ACC112 (cell line): Measurements from ENCODE around the gene HPS3.
"Not testable (repeated sequence)": the region's sequence is repeated elsewhere in the genome, so short reads cannot be mapped to it uniquely, and the experiment has no call there.

ENCODE experiments used
- H2AFZ ChIP-seq: fragments of 200-600 bp; sonication (generic); one replicate; pipeline ENCODE4 v1.6.0; 2017; ENCODE audit warnings: antibody characterized with exemption, low read length; ENCODE audit not compliant: unreplicated experiment
- H3K27ac ChIP-seq: fragments of 200-600 bp; sonication (generic); 2 replicates; pipeline ENCODE4 v1.5.1; 2014; ENCODE audit warnings: low read depth, mild to moderate bottlenecking, antibody characterized with exemption, low read length, moderate library complexity
- H3K27me3 ChIP-seq: fragments of 200-600 bp; sonication (generic); 2 replicates; pipeline ENCODE4 v1.6.1; 2014; ENCODE audit warnings: mild to moderate bottlenecking, antibody characterized with exemption, low read length, moderate library complexity, mixed read lengths; ENCODE audit not compliant: insufficient read depth
- H3K36me3 ChIP-seq: fragments of 200-600 bp; sonication (generic); 2 replicates; pipeline ENCODE4 v1.6.1; 2016; ENCODE audit warnings: mild to moderate bottlenecking, antibody characterized with exemption, low read length, moderate library complexity, mixed read lengths; ENCODE audit not compliant: insufficient read depth
- H3K4me1 ChIP-seq: fragments of 200-600 bp; sonication (generic); one replicate; pipeline ENCODE4 v1.6.1; 2016; ENCODE audit warnings: low read length, mixed read lengths; ENCODE audit not compliant: insufficient read depth, unreplicated experiment, control insufficient read depth
- H3K4me3 ChIP-seq: fragments of 200-600 bp; sonication (generic); 2 replicates; pipeline ENCODE4 v1.5.1; 2014; ENCODE audit warnings: mild to moderate bottlenecking, low read depth, low read length
- H3K79me2 ChIP-seq: fragments of 200-600 bp; sonication (generic); one replicate; pipeline ENCODE4 v1.6.0; 2016; ENCODE audit warnings: low read length; ENCODE audit not compliant: control insufficient read depth, unreplicated experiment, insufficient read depth

HPS3 gene

DNA sequence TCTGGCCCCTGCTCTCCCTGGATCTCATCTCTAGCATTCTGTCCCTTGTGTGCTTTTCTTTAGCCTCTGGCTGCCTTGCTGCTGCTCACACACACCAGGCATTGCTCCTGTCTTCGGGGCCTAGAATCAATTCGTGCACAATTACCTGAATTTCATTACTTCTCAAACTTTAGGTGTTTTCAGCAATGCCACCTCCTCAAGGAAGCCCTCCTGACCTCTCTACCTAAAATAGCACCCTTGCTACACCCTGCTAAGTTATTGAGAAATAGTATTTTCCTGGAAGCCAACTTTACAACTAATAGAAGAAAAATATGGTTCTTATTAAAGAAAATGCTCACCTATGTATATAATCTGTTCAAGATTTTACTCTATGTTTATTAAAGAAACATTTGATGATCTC lies 51.7 kb downstream of the HPS3 start:
- H3K36me3 ChIP-seq, result peaks cover 20% of the 10 kb centered on the region
- H3K4me3 ChIP-seq, result no peak overlapping the region
- peak overlapping the region; percentile 88; the same call in 1 of the 2 replicates for H3K27ac ChIP-seq
- no peaks in the 10 kb centered on the region for H3K79me2 ChIP-seq
- peaks cover 34% of the 10 kb centered on the region for H3K4me1 ChIP-seq
- H3K27me3 ChIP-seq, result no peaks in the 10 kb centered on the region
- no peak overlapping the region for H2AFZ ChIP-seq

- Histone ChIP-seq H3K79me2 (no peaks in the 10 kb centered on the region), H3K27ac (no peak overlapping the region), H2AFZ (no peak overlapping the region), H3K4me1 (peaks cover 4% of the 10 kb centered on the region), H3K4me3 (no peak overlapping the region), H3K36me3 (no peaks in the 10 kb centered on the region), H3K27me3 (no peaks in the 10 kb centered on the region)
Observed at GRCh38 chr3:149186219-149186618, 56.8 kb downstream of the HPS3 start.

DNA sequence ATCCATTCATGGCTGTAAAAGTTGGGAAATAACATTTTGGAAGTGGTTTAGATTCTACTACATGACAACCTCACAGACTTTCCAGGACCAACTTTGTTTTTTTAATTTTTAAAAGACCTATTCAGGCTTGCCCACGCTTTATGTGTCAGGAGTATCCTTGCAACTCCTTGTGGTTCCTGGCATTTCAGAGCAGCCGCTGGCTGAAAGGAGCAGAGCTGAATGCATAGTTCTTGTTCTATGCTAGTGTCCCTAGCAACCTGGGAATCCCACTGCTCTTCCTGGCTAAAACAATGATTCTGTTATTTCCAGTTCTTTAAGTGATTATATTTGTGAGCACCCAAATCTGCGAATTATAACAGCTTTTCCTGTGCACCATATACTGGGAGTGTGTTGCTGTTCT lies 57.3 kb downstream of the HPS3 start:
- H3K79me2 ChIP-seq, result no peaks in the 10 kb centered on the region
- H3K27me3 ChIP-seq, result no peaks in the 10 kb centered on the region
- H3K4me1 ChIP-seq, result no peaks in the 10 kb centered on the region
- H3K4me3 ChIP-seq, result no peak overlapping the region
- H3K36me3 ChIP-seq, result no peaks in the 10 kb centered on the region
- no peak overlapping the region for H3K27ac ChIP-seq
- no peak overlapping the region for H2AFZ ChIP-seq

DNA sequence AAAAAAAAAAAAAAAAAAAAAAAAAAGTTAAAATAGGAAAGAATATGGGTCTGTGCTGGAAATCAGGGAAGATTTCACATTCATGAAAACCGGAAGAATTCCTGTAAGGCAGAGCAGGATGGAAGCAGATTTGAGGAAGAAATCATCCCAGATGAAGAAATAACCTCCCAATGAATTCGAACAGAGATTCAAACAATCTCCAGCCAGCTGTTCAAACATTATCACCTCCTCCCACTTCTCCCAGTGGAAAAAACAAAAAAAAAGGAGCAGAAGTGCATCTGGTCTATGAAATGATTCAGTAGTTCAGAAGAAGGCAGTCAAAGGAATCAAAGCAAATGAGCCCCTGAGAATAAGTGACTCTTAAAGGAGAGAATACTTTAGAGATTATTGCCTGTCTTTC lies 59.1 kb downstream of the HPS3 start:
- Histone ChIP-seq H3K36me3 (no peaks in the 10 kb centered on the region), H3K4me1 (no peaks in the 10 kb centered on the region), H3K79me2 (no peaks in the 10 kb centered on the region), H3K4me3 (no peak overlapping the region), H3K27ac (no peak overlapping the region), H3K27me3 (no peaks in the 10 kb centered on the region), H2AFZ (peak overlapping the region; percentile 58)

DNA sequence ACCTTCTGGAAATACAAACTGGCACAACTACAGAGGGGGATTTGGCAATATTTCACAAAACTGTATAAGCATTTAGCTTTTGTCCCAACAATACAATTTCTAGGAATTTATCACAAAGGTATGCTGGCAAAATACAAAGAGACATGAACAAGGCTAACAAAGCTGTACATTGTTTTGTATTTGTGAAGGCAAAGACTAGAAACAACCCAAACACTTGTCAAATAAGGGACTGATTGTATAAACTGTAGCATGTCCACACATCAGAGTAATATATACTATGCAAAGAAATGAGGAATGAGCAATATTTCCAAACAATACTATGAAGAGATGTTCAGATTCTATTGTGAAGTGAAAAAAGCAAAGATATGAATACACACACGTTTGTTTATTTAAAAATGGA lies 65.8 kb downstream of the HPS3 start:
- no peaks in the 10 kb centered on the region for H3K4me1 ChIP-seq
- no peak overlapping the region for H2AFZ ChIP-seq
- no peaks in the 10 kb centered on the region for H3K36me3 ChIP-seq
- H3K27me3 ChIP-seq, result no peaks in the 10 kb centered on the region
- H3K4me3 ChIP-seq, result no peak overlapping the region
- no peak overlapping the region for H3K27ac ChIP-seq
- no peaks in the 10 kb centered on the region for H3K79me2 ChIP-seq

GRCh38 chr3:149196805-149197592 lies 67.6 kb downstream of the HPS3 start:
- not testable (repeated sequence) for H3K36me3 ChIP-seq, H3K27me3 ChIP-seq, H3K27ac ChIP-seq, H2AFZ ChIP-seq, H3K79me2 ChIP-seq, H3K4me1 ChIP-seq
- H3K4me3 ChIP-seq, result 0 out of 2 replicates have a peak overlapping the region, but pooled peaks have one; percentile 19

DNA sequence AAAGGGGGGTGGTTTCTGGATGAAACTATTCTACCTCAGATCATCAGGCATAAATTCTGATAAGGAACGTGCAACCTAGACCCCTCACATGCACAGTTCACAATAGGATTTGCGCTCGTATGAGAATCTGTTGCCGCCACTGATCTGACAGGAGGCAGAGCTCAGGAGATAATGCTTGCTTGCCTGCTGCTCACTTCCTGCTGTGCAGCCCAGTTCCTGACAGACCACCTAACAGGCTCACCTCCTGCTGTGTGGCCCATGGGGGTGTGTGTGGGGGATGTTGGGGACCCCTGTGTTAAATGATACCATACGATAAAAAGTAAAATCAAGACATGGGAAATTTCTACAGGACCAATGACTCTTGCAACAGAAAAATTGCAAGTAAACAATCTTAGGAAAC lies 68.2 kb downstream of the HPS3 start:
- Histone ChIP-seq H3K27me3 (no peaks in the 10 kb centered on the region), H3K4me3 (peak overlapping the region; percentile 19; the same call in 1 of the 2 replicates), H3K27ac (no peak overlapping the region), H2AFZ (no peak overlapping the region), H3K79me2 (no peaks in the 10 kb centered on the region), H3K36me3 (no peaks in the 10 kb centered on the region), H3K4me1 (no peaks in the 10 kb centered on the region)

- no peak overlapping the region for H2AFZ ChIP-seq
- no peaks in the 10 kb centered on the region for H3K36me3 ChIP-seq
- no peaks in the 10 kb centered on the region for H3K4me1 ChIP-seq
- no peaks in the 10 kb centered on the region for H3K27me3 ChIP-seq
- H3K79me2 ChIP-seq, result no peaks in the 10 kb centered on the region
- no peak overlapping the region for H3K4me3 ChIP-seq
- H3K27ac ChIP-seq, result no peak overlapping the region
Observed at GRCh38 chr3:149198611-149199010, 69.2 kb downstream of the HPS3 start.

DNA sequence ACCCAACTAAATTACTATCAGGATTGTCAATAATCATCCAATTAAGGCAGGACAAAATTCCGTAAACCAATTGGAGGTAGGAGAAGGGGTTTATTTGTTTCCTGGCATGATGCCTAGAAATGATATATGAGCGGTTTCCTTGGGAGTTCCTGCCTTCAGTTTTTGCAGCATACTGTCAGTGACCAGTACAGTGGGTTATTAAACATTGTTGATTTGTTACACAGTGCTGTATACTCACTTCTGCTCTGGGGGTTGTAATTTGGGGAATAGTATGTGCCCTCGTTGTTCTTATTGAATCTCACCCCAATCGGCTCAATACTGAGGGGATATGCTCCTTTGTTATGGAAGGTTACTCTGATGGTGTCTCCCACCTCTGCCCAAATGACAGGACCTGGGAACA lies 70.0 kb downstream of the HPS3 start:
- H2AFZ ChIP-seq, result no peak overlapping the region
- H3K27ac ChIP-seq, result no peak overlapping the region
- H3K36me3 ChIP-seq, result no peaks in the 10 kb centered on the region
- H3K27me3 ChIP-seq, result no peaks in the 10 kb centered on the region
- no peak overlapping the region for H3K4me3 ChIP-seq
- H3K79me2 ChIP-seq, result no peaks in the 10 kb centered on the region
- no peaks in the 10 kb centered on the region for H3K4me1 ChIP-seq

- H3K4me3 ChIP-seq, result no peak overlapping the region
- no peaks in the 10 kb centered on the region for H3K4me1 ChIP-seq
- H3K27me3 ChIP-seq, result no peaks in the 10 kb centered on the region
- H3K27ac ChIP-seq, result no peak overlapping the region
- no peaks in the 10 kb centered on the region for H3K36me3 ChIP-seq
- no peaks in the 10 kb centered on the region for H3K79me2 ChIP-seq
- no peak overlapping the region for H2AFZ ChIP-seq
Observed at GRCh38 chr3:149203758-149204157, 74.3 kb downstream of the HPS3 start.

GRCh38 chr3:149204390-149204991 lies 75.1 kb downstream of the HPS3 start:
- Histone ChIP-seq H2AFZ (no peak overlapping the region), H3K4me1 (no peaks in the 10 kb centered on the region), H3K27ac (no peak overlapping the region), H3K36me3 (no peaks in the 10 kb centered on the region), H3K4me3 (no peak overlapping the region), H3K79me2 (no peaks in the 10 kb centered on the region), H3K27me3 (no peaks in the 10 kb centered on the region)
